Measurements from ENCODE around the gene ZHX3.

Gene ZHX3

DNA sequence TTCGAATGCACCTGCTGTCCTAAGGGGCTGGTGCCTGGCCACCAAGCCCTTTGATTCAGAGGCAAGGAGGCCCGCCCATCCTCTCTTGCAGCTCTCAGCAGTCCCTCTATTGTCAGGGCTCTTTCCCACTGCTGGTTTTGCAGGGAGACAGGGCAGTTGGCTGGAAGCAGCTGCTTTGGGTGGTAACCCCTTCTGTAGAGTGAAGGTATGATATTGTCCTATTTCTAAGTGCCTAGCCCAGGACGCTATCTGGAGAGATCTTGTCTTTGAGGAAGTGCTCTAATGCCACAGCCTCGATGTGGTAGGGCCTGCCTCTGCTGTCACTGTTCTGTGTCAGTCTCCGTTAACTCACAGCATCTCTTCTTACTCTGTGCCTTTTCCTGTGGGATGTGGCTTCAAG, 174.6 kb downstream of the ZHX3 start:
- no peak for DNase-seq (ENCODE audit: low read depth)
- no peak overlapping the region for H3K4me3 ChIP-seq (ENCODE audit: control insufficient read depth, low read depth, low read length)
- TF ChIP-seq CTCF (IDR thresholded peaks at IDR 0.05; ENCODE audit: control insufficient read depth, insufficient read depth, low read depth, low read length, missing control alignments), result no peak

GRCh38 chr20:41142245-41142644, 175.3 kb downstream of the ZHX3 start:
- TF ChIP-seq CTCF (IDR thresholded peaks at IDR 0.05; ENCODE audit: control insufficient read depth, insufficient read depth, low read depth, low read length, missing control alignments), result no peak
- H3K4me3 ChIP-seq (ENCODE audit: control insufficient read depth, low read depth, low read length), result no peak overlapping the region
- no peak for DNase-seq (ENCODE audit: low read depth)

- no peak overlapping the region for H3K4me3 ChIP-seq (ENCODE audit: control insufficient read depth, low read depth, low read length)
- DNase-seq (ENCODE audit: low read depth), result no peak
- no peak for TF ChIP-seq CTCF (IDR thresholded peaks at IDR 0.05; ENCODE audit: control insufficient read depth, insufficient read depth, low read depth, low read length, missing control alignments)
Observed at GRCh38 chr20:41141153-41141815, 176.2 kb downstream of the ZHX3 start.

DNA sequence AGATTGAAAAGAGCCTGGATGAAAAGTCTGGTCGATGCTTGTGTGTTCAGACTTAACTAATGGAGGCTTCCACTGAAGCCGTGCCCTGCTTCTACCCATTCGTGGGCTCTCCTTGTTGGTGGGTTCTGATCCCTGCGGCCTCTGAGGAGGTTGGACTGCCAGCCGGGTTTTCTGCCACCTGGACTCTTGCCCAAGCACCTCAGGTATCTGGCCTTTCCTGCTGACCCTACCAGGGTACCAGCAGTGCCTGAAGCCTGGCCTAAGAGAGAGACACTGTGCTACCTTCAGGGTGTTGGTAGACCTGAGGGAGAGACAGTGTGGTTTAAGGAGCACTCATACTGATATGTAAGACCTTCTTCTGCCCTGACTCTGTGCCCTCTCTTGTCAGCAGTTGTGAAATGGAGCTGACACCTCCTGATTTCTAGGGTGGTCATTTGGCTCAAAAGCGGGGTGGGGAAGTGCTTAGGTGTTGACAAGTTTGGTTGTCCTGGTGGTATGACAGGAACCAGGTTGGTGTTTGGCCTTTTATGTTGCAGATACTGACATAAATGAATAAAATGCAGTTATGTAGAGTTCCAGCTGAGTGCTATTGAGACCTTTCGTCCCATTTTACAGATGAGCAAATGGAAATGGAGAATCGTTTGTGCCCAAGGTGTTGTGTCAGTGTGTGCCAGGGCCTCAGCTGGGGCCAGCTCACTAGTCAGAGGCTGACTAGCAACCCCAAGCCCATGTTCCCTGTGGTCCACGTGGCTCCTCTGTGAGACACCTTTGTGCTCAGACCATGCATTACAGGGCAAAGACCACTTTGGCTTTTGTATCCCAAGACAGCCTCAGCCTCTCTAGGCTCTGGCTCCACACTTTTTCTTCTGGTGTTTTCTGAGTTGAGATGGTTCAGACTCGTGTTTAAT, 177.1 kb downstream of the ZHX3 start:
- DNase-seq (ENCODE audit: low read depth), result no peak
- TF ChIP-seq CTCF (IDR thresholded peaks at IDR 0.05; ENCODE audit: control insufficient read depth, insufficient read depth, low read depth, low read length, missing control alignments), result no peak
- H3K4me3 ChIP-seq (ENCODE audit: control insufficient read depth, low read depth, low read length), result no peak overlapping the region

- no peak for DNase-seq (ENCODE audit: low read depth)
- H3K4me3 ChIP-seq (ENCODE audit: control insufficient read depth, low read depth, low read length), result peak overlapping the region; percentile 50
- no peak for TF ChIP-seq CTCF (IDR thresholded peaks at IDR 0.05; ENCODE audit: control insufficient read depth, insufficient read depth, low read depth, low read length, missing control alignments)
Observed at GRCh38 chr20:41139227-41140093, 178.1 kb downstream of the ZHX3 start.

GRCh38 chr20:41138475-41139226, 178.9 kb downstream of the ZHX3 start:
- TF ChIP-seq CTCF (IDR thresholded peaks at IDR 0.05; ENCODE audit: control insufficient read depth, insufficient read depth, low read depth, low read length, missing control alignments), result no peak
- no peak for DNase-seq (ENCODE audit: low read depth)
- H3K4me3 ChIP-seq (ENCODE audit: control insufficient read depth, low read depth, low read length), result peak overlapping the region; percentile 50

Measured in AG09309 (cell line).